EH (cell line): Measurements from ENCODE around the gene JUND.

Experiments used
- DNase-seq: peaks from one replicate; pipeline ENCODE4 v3.0.0-alpha.2; 2015; ENCODE audit warnings: low read depth

The JUND gene

GRCh38 chr19:18290302-18291018 lies 9.0 kb upstream of the JUND start:
- DNase-seq, result no peak

- peak; percentile 22 for DNase-seq
Observed at GRCh38 chr19:18289471-18290301, 8.3 kb upstream of the JUND start.

- peak; percentile 30 for DNase-seq
Observed at GRCh38 chr19:18287836-18288772, 6.7 kb upstream of the JUND start.

GRCh38 chr19:18286973-18287635 lies 5.7 kb upstream of the JUND start:
- DNase-seq, result no peak

GRCh38 chr19:18284712-18285360 lies 3.4 kb upstream of the JUND start:
- DNase-seq, result no peak

GRCh38 chr19:18283338-18283737 lies 1.9 kb upstream of the JUND start:
- DNase-seq, result no peak

- no peak for DNase-seq
Observed at GRCh38 chr19:18282788-18283141, 1.3 kb upstream of the JUND start.

GRCh38 chr19:18282021-18282787 lies 782 bp upstream of the JUND start:
- no peak for DNase-seq

GRCh38 chr19:18280247-18281081 lies 958 bp downstream of the JUND start:
- DNase-seq, result peak; percentile 75

- DNase-seq, result peak; percentile 96
Observed at GRCh38 chr19:18279516-18280246, 1.7 kb downstream of the JUND start.

GRCh38 chr19:18279266-18279515 lies 2.2 kb downstream of the JUND start:
- DNase-seq, result no peak

- DNase-seq, result peak; percentile 20
Observed at GRCh38 chr19:18278521-18279265, 2.7 kb downstream of the JUND start.

GRCh38 chr19:18274781-18275356 lies 6.6 kb downstream of the JUND start:
- DNase-seq, result peak; percentile 90

- peak; percentile 28 for DNase-seq
Observed at GRCh38 chr19:18274219-18274780, 7.1 kb downstream of the JUND start, which contains the start of gene IQCN. IQCN (minus strand) TSS chr19:18274452; CDS start chr19:18269478, 4,974 bp downstream.

- DNase-seq, result no peak
Observed at GRCh38 chr19:18273561-18274218, 7.7 kb downstream of the JUND start.

GRCh38 chr19:18271433-18271841 lies 10.0 kb downstream of the JUND start:
- DNase-seq, result no peak

GRCh38 chr19:18270326-18270725 lies 11.1 kb downstream of the JUND start:
- DNase-seq, result no peak
